Mesendoderm (in vitro differentiated cells): ENCODE results near the gene CEBPG. TPM values are rescaled to one million over a fixed set of nuclear protein-coding genes. Genes with fewer than 3 reads are reported as not detected.

ENCODE experiments used
- DNase-seq: peaks from one replicate; pipeline ENCODE4 v3.0.0; 2013
- H2AK5ac ChIP-seq: 2 replicates; pipeline ENCODE4 v1.6.1; 2013; ENCODE audit warnings: low read length, inconsistent platforms
- H2BK120ac ChIP-seq: 2 replicates; pipeline ENCODE4 v1.6.1; 2013; ENCODE audit warnings: low read depth, mild to moderate bottlenecking, low read length, moderate library complexity, mixed read lengths
- H2BK15ac ChIP-seq: replicated peaks from 2 replicates; pipeline ENCODE4 v1.6.1; 2013; ENCODE audit warnings: low read depth, mild to moderate bottlenecking, moderate library complexity
- H2BK5ac ChIP-seq: 2 replicates; pipeline ENCODE4 v1.6.1; 2013; ENCODE audit warnings: low read length, inconsistent platforms
- H3K18ac ChIP-seq: 2 replicates; pipeline ENCODE4 v1.6.1; 2013; ENCODE audit warnings: mild to moderate bottlenecking, low read length, mixed read lengths
- H3K23ac ChIP-seq: one replicate; pipeline ENCODE4 v1.6.1; 2013; ENCODE audit warnings: low read length
- H3K27ac ChIP-seq: 2 replicates; pipeline ENCODE4 v1.5.1; 2013; ENCODE audit warnings: low read depth, mild to moderate bottlenecking, inconsistent platforms, low read length, moderate library complexity
- H3K27me3 ChIP-seq: 2 replicates; pipeline ENCODE4 v1.6.1; 2013; ENCODE audit warnings: low read length, control low read depth, mild to moderate bottlenecking, inconsistent platforms; ENCODE audit not compliant: insufficient read depth, poor library complexity
- H3K36me3 ChIP-seq: 2 replicates; pipeline ENCODE4 v1.6.1; 2013; ENCODE audit warnings: low read length, inconsistent platforms; ENCODE audit not compliant: control insufficient read depth, insufficient read depth
- H3K4ac ChIP-seq: one replicate; pipeline ENCODE4 v1.6.1; 2013; ENCODE audit warnings: low read depth, mild to moderate bottlenecking, low read length, moderate library complexity
- H3K4me1 ChIP-seq: 2 replicates; pipeline ENCODE4 v1.6.1; 2013; ENCODE audit warnings: low read depth, low read length, inconsistent platforms; ENCODE audit not compliant: control insufficient read depth
- H3K4me2 ChIP-seq: 2 replicates; pipeline ENCODE4 v1.6.1; 2013; ENCODE audit warnings: low read length
- H3K4me3 ChIP-seq: 2 replicates; pipeline ENCODE4 v1.5.1; 2013; ENCODE audit warnings: mild to moderate bottlenecking, low read length
- H3K56ac ChIP-seq: one replicate; pipeline ENCODE4 v1.6.1; 2013; ENCODE audit warnings: low read length
- H3K79me1 ChIP-seq: 2 replicates; pipeline ENCODE4 v1.6.1; 2013; ENCODE audit warnings: low read length, inconsistent platforms
- H3K79me2 ChIP-seq: 2 replicates; pipeline ENCODE4 v1.6.1; 2013; ENCODE audit warnings: mild to moderate bottlenecking, low read length; ENCODE audit not compliant: control insufficient read depth, insufficient read depth
- H3K9ac ChIP-seq: 2 replicates; pipeline ENCODE4 v1.6.1; 2013; ENCODE audit warnings: low read length, inconsistent platforms
- H4K5ac ChIP-seq: one replicate; pipeline ENCODE4 v1.6.1; 2013; ENCODE audit warnings: low read length
- H4K8ac ChIP-seq: one replicate; pipeline ENCODE4 v1.6.1; 2013; ENCODE audit warnings: low read depth, mild to moderate bottlenecking, control low read depth, low read length, moderate library complexity
- WGBS: extraction: QIAGEN DNeasy Blood & Tissue Kit; methylation state at CpG from one replicate; pipeline ENCODE4 v1.1.7; 2013; ENCODE audit warnings: low lambda C conversion rate, missing lambda C conversion rate; ENCODE audit not compliant: insufficient coverage; ENCODE audit errors: extremely low coverage; 5-methylcytosine and 5-hydroxymethylcytosine counted together
- polyA plus RNA-seq, 2 experiments: library from polyadenylated mRNA; stranded (reverse); fragments of 200-250 nt; gene quantifications; one replicate each; pipeline ENCODE4 v1.2.3, GENCODE V29; 2013

The CEBPG gene
- 19.1 TPM for polyA plus RNA-seq (2013, experiment 1 of 2)
- polyA plus RNA-seq (2013, experiment 2 of 2) = 19.3 TPM

DNA sequence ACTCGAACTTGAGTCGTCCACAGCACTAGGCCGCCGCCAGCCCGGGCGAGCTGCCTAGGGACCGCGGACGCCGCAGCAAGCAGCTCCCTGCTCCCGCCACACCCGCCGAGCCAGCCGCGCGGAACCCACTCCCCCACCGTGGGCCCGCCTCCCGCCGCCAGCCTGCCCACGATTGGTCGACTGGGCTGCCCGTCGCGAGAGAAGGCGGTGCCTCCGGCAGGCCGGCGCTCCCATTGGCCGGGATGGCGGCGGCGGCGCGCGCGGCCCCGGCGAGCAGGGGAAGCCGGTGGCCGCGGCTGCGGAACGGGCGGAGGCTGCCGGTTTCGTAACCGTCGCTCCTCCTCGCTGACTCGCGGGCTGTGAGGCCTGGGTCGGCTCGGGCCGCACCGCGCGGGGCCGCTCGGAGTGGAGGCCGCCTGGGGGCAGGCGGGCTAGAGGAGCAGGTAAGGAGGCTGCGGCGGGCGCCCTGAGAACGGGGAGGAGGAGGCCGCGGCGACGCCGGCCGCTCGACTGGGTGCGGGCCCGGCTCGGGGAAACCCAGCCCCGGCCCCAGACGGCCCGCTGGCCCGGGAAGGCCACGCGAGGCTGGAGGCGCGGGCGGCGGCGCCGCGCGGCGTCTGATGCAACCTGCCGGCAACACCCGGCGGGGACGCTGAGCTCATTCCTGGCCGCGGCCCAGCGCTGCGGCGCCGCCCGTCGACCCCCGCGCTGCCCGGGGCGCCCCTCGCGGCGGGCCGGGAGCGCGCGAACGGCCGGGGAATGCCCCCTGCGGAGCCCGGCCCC, at the start of gene CEBPG:
Gene CEBPG, plus strand, starts transcription at position 257 of the 783 bp plus-strand sequence. CDS start 5,531 bp downstream, outside the sequence.
- H3K79me2 ChIP-seq = peaks cover 42% of the 10 kb centered on the region
- H2AK5ac ChIP-seq = no peak within 1 kb of the TSS
- H3K79me1 ChIP-seq = peaks cover 22% of the 10 kb centered on the region
- peak within 1 kb of the TSS; percentile 96 for H3K18ac ChIP-seq
- peak within 1 kb of the TSS; percentile 98 for H3K27ac ChIP-seq
- H3K4me2 ChIP-seq = peak within 1 kb of the TSS; percentile 79
- H3K4me1 ChIP-seq = peaks cover 5% of the 10 kb centered on the region
- H2BK5ac ChIP-seq = peak within 1 kb of the TSS; percentile 62
- no peak within 1 kb of the TSS for H4K8ac ChIP-seq
- no CpG with 5 or more reads among the region's 118 CpGs for WGBS
- no peak within 1 kb of the TSS for H2BK15ac ChIP-seq
- H3K4me3 ChIP-seq = peak within 1 kb of the TSS; percentile 61
- no peak within 1 kb of the TSS for H3K23ac ChIP-seq
- peak within 1 kb of the TSS; percentile 97 for H3K56ac ChIP-seq
- H3K27me3 ChIP-seq = no peaks in the 10 kb centered on the region
- H2BK120ac ChIP-seq = peak within 1 kb of the TSS; percentile 83
- DNase-seq = peak; percentile 94
- H4K5ac ChIP-seq = no peak within 1 kb of the TSS
- peak within 1 kb of the TSS; percentile 100 for H3K4ac ChIP-seq
- peak within 1 kb of the TSS; percentile 96 for H3K9ac ChIP-seq
- H3K36me3 ChIP-seq = no peaks in the 10 kb centered on the region

- Histone ChIP-seq H2BK15ac (no peak overlapping the region), H3K79me1 (no peaks in the 10 kb centered on the region), H3K4me1 (no peaks in the 10 kb centered on the region), H3K56ac (no peak overlapping the region), H2AK5ac (no peak overlapping the region), H3K4ac (no peak overlapping the region), H3K4me2 (no peak overlapping the region), H4K8ac (no peak overlapping the region), H2BK120ac (no peak overlapping the region), H2BK5ac (no peak overlapping the region), H3K18ac (no peak overlapping the region), H4K5ac (no peak overlapping the region), H3K36me3 (no peaks in the 10 kb centered on the region), H3K79me2 (no peaks in the 10 kb centered on the region), H3K27me3 (no peaks in the 10 kb centered on the region), H3K9ac (no peak overlapping the region), H3K23ac (no peak overlapping the region), H3K27ac (no peak overlapping the region), H3K4me3 (no peak overlapping the region)
- DNase-seq = no peak
- WGBS = no CpG with 5 or more reads among the region's 3 CpGs
Measured at GRCh38 chr19:33324628-33325027, 48.9 kb upstream of the CEBPG start.

- Histone ChIP-seq H2BK5ac (no peak overlapping the region), H4K8ac (no peak overlapping the region), H3K79me1 (no peaks in the 10 kb centered on the region), H3K27ac (no peak overlapping the region), H3K4me1 (no peaks in the 10 kb centered on the region), H3K4ac (no peak overlapping the region), H3K4me2 (no peak overlapping the region), H3K18ac (no peak overlapping the region), H2BK120ac (no peak overlapping the region), H3K4me3 (no peak overlapping the region), H3K23ac (no peak overlapping the region), H4K5ac (no peak overlapping the region), H3K36me3 (no peaks in the 10 kb centered on the region), H2BK15ac (no peak overlapping the region), H3K9ac (no peak overlapping the region), H2AK5ac (no peak overlapping the region), H3K27me3 (no peaks in the 10 kb centered on the region), H3K56ac (no peak overlapping the region), H3K79me2 (no peaks in the 10 kb centered on the region)
- no CpG with 5 or more reads among the region's 5 CpGs for WGBS
- DNase-seq = no peak
Measured at GRCh38 chr19:33325920-33326319, 47.6 kb upstream of the CEBPG start.

DNA sequence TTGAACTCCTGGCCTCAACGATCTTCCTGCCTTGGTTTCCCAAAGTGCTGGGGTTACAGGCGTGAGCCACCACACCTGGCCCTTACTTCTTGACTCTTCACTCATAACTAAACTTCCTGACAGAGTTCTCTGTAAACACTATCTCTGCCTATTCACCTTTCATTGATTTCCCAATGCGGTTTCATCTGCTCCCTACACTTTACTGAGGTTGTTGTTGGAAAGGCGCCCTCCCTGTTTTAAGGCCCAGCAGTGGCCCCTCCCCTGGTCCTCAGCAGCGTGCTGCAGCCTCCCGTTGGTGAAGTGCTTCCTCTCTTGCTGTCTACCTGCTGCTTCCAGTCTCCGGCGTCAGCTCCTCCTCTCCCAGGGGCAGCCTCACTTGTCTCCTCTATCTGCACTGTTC, 44.4 kb upstream of the CEBPG start:
- Histone ChIP-seq H3K23ac (no peak overlapping the region), H3K4me2 (no peak overlapping the region), H3K4ac (no peak overlapping the region), H3K27ac (no peak overlapping the region), H2AK5ac (no peak overlapping the region), H2BK120ac (no peak overlapping the region), H2BK15ac (no peak overlapping the region), H3K79me2 (no peaks in the 10 kb centered on the region), H4K8ac (no peak overlapping the region), H3K56ac (no peak overlapping the region), H3K4me1 (no peaks in the 10 kb centered on the region), H3K79me1 (no peaks in the 10 kb centered on the region), H3K9ac (no peak overlapping the region), H3K36me3 (no peaks in the 10 kb centered on the region), H2BK5ac (no peak overlapping the region), H3K4me3 (no peak overlapping the region), H4K5ac (no peak overlapping the region), H3K27me3 (no peaks in the 10 kb centered on the region), H3K18ac (no peak overlapping the region)
- no peak for DNase-seq
- no CpG with 5 or more reads among the region's 8 CpGs for WGBS

GRCh38 chr19:33329736-33330135, 43.8 kb upstream of the CEBPG start:
- Histone ChIP-seq H4K8ac (no peak overlapping the region), H3K9ac (no peak overlapping the region), H2BK15ac (no peak overlapping the region), H4K5ac (no peak overlapping the region), H3K23ac (no peak overlapping the region), H3K36me3 (no peaks in the 10 kb centered on the region), H3K4me3 (no peak overlapping the region), H3K4me2 (no peak overlapping the region), H3K79me2 (no peaks in the 10 kb centered on the region), H3K27ac (no peak overlapping the region), H3K4ac (no peak overlapping the region), H3K56ac (no peak overlapping the region), H2AK5ac (no peak overlapping the region), H3K4me1 (no peaks in the 10 kb centered on the region), H2BK120ac (no peak overlapping the region), H3K27me3 (no peaks in the 10 kb centered on the region), H2BK5ac (no peak overlapping the region), H3K18ac (no peak overlapping the region), H3K79me1 (no peaks in the 10 kb centered on the region)
- no CpG with 5 or more reads among the region's 4 CpGs for WGBS
- DNase-seq = no peak
